GM12864 (cell line): ENCODE results near the gene TAS2R20.

ENCODE experiments used
- DNase-seq: peaks from one replicate; pipeline ENCODE4 v3.0.0-alpha.2; 2011; ENCODE audit warnings: low read depth
- H3K4me3 ChIP-seq: 2 replicates; pipeline ENCODE4 v1.5.1; 2011; ENCODE audit warnings: mild to moderate bottlenecking, low read depth, low read length, control low read depth
- TF ChIP-seq, protein P1 (sequence below): IDR thresholded peaks from 2 replicates; pipeline ENCODE4 v1.5.1; 2011; ENCODE audit warnings: low read depth, mild to moderate bottlenecking, moderate library complexity, low read length, control low read depth, inconsistent platforms; ENCODE audit errors: missing control alignments

Gene TAS2R20

DNA sequence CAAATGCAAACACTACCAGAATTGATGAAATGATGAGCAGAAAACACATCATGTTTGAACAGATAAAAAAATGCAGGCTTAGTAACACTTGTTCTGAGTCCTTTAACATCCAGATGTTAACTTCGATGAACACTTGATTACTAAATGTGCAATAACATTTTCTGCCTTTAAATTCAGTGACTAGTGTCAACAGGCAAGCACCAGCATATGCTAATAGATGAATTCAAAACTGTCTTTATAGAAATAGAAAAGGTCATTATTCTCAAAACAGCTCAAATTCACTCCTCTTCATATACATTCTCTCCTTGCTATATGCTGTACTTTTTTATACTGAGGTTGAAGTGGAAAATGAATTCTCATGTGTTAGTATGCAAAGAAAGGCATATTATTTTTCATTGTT is 24.4 kb upstream of the TAS2R20 start, which contains the start of gene TAS2R19:
Gene TAS2R19 (minus strand): TSS at position 101 of the 400 bp plus-strand sequence. CDS start 49 bp downstream, at position 52.
- TF ChIP-seq, protein P1, sequence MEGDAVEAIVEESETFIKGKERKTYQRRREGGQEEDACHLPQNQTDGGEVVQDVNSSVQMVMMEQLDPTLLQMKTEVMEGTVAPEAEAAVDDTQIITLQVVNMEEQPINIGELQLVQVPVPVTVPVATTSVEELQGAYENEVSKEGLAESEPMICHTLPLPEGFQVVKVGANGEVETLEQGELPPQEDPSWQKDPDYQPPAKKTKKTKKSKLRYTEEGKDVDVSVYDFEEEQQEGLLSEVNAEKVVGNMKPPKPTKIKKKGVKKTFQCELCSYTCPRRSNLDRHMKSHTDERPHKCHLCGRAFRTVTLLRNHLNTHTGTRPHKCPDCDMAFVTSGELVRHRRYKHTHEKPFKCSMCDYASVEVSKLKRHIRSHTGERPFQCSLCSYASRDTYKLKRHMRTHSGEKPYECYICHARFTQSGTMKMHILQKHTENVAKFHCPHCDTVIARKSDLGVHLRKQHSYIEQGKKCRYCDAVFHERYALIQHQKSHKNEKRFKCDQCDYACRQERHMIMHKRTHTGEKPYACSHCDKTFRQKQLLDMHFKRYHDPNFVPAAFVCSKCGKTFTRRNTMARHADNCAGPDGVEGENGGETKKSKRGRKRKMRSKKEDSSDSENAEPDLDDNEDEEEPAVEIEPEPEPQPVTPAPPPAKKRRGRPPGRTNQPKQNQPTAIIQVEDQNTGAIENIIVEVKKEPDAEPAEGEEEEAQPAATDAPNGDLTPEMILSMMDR, result no peak
- H3K4me3 ChIP-seq, result no peak within 1 kb of the TSS

DNA sequence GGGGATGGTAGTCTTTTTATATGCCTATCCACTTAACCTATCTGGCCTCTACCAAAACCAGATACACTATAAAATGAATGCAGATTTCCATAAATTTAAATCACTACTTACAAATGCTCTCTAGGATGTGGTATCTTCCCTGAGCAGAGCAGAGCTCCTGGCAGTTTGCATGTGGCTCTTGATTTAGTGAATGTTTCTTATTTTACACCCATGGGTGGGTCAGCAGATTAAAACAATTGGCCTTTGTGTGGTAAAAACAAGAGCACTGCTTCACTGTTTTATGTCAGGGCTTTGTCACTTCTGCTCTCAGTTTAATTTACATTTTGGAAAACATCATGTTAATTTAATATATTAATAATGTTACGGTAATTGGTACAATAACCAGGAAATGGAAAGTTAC is 18.8 kb upstream of the TAS2R20 start:
- DNase-seq, result no peak
- TF ChIP-seq, protein P1, result no peak
- no peak overlapping the region for H3K4me3 ChIP-seq

More for the DNA sequence above, 24.4 kb upstream of the TAS2R20 start, which contains the start of gene TAS2R19:
- DNase-seq, result no peak

DNA sequence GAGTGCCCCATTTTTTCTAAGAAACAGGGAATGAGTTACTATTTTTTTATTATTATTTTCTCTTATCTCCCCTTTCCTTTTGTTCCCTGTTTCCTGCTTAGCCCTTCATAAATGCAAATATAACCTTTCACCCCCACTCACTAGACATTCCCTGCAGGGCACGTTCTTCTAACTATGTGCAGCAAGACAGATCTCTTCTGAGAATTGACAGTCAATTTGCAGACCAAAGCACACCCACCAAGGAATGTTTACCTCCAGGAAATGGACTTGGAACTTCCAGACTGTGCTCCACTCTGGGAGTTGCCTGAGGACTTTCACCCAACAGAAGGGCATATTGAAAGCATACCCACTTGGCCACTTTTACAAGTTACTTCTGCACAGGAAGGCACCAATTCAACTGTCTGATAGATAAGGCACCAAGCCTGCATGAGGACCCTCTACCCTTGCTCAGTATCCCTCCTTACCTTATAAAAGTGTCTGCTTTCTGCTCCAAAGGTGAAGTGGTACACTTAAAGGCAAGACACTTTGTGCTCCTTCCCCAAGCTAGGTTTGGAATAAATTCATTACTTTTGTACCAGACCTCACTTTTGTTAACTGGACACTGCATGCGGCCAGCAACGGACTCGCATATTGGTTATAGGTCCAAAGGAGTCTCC is 17.8 kb upstream of the TAS2R20 start:
- H3K4me3 ChIP-seq, result no peak overlapping the region
- DNase-seq, result no peak
- TF ChIP-seq, protein P1, result no peak

DNA sequence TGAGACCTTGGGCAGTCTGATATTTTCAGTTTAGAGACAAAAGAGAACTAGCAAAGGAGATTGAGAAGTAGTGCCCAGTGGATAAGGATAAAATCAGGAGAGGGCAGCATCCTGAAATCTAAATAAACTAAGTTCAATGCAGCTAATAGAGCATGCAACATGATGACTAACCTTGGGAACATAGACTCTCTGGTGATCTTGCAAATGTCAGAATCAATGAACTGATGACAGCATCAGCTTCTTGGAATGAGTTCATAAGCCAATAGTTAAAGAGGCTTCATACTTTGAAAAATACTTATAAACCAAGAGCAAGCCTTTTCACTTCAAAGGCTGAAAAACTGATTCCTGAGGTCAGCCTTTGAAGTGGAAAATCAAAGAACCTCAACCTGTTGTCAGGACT is 16.1 kb upstream of the TAS2R20 start:
- no peak overlapping the region for H3K4me3 ChIP-seq
- TF ChIP-seq, protein P1, result no peak
- DNase-seq, result no peak

DNA sequence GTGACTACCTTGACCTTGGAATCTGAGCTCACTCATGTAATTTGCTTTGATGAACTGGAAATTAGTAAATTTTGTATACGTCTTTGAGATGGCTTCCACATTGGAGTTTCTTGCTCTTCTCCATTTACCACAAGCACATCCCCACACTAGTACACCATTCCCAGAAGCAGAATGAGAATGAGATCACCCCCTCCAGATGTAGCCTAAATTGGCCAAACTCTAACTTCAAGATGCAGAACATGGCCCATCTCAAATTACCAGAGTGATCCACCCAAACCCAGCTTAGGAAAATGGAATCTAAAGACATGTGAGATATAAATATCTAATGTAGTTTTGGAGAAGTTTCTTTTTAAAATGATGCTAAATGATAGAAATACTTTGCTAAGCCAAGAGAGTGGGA is 9.5 kb upstream of the TAS2R20 start:
- H3K4me3 ChIP-seq, result no peak overlapping the region
- no peak for DNase-seq
- TF ChIP-seq, protein P1, result no peak

DNA sequence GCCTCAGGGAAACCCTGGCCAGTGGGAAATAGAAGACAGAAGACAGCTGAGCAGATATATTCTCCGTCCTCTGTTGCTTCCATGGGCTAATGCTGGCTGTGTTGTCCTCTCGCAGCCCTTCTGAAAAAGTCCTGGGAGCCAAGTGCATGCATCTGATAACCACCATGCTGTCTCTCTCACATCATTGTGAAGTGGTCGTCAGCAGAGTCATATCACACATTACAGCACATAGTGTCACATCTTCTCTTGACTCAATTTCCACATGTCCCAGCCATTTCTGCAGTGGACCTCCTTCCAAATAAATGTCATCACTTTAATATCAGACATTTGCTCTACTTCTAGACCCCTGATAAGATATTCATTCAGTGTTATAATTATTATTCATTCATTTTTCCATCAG is 3.8 kb downstream of the TAS2R20 start:
- H3K4me3 ChIP-seq, result no peak overlapping the region
- DNase-seq, result no peak
- TF ChIP-seq, protein P1, result no peak

DNA sequence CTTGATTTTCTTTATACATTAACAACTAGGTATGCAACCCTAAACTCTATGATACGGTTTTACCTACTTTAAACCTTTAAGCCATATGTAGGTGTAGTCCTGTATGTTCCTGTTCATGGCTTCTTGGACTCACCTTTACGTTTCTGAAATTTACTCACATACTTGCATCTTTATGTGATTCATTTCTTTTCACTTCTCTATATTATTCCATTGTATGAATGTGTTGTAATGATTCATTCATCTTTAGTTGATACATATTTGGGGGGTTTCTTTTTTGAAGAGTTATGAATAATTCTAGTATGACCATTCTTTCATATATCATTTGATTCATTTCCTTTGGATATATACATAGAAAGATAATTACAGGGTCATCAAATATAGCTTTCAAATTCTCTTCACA is 9.0 kb downstream of the TAS2R20 start:
- DNase-seq, result no peak
- H3K4me3 ChIP-seq, result no peak overlapping the region
- TF ChIP-seq, protein P1, result no peak
